Measurements from ENCODE around the gene TXNDC16. TPM values are rescaled to one million over a fixed set of nuclear protein-coding genes. Genes with fewer than 3 reads are reported as not detected.
"Not testable (repeated sequence)": the region's sequence is repeated elsewhere in the genome, so short reads cannot be mapped to it uniquely, and the experiment has no call there.

Gene TXNDC16
- total and polyA plus RNA-seq, 4 donors: 1.5 to 22.1 (median 3.4) TPM

GRCh38 chr14:52481864-52482263 is 70.4 kb downstream of the TXNDC16 start:
- no peak overlapping the region for H3K4me3 ChIP-seq
- H3K36me3 ChIP-seq (ENCODE audit: control insufficient read depth in 4 of 4, insufficient read depth in 4 of 4, low read length in 4 of 4): peaks cover 0 to 2% (median 0%) of the 10 kb centered on the region in 4 donors
- no peaks in the 10 kb centered on the region for H3K27me3 ChIP-seq (ENCODE audit: control insufficient read depth in 3 of 3, insufficient read depth in 3 of 3, low read length in 2 of 3)
- no peak overlapping the region for H3K9ac ChIP-seq (ENCODE audit: insufficient read depth in 1 of 2, low read length in 2 of 2)
- TF ChIP-seq, protein P1, sequence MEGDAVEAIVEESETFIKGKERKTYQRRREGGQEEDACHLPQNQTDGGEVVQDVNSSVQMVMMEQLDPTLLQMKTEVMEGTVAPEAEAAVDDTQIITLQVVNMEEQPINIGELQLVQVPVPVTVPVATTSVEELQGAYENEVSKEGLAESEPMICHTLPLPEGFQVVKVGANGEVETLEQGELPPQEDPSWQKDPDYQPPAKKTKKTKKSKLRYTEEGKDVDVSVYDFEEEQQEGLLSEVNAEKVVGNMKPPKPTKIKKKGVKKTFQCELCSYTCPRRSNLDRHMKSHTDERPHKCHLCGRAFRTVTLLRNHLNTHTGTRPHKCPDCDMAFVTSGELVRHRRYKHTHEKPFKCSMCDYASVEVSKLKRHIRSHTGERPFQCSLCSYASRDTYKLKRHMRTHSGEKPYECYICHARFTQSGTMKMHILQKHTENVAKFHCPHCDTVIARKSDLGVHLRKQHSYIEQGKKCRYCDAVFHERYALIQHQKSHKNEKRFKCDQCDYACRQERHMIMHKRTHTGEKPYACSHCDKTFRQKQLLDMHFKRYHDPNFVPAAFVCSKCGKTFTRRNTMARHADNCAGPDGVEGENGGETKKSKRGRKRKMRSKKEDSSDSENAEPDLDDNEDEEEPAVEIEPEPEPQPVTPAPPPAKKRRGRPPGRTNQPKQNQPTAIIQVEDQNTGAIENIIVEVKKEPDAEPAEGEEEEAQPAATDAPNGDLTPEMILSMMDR (IDR thresholded peaks at IDR 0.05; ENCODE audit: control extremely low read depth, extremely low read depth): no peak
- H3K27ac ChIP-seq (ENCODE audit: low read depth in 1 of 2, low read length in 1 of 2): no peak overlapping the region
- H3K9me3 ChIP-seq (ENCODE audit: control insufficient read depth in 4 of 4, insufficient read depth in 3 of 4, low read length in 3 of 4): no peaks in the 10 kb centered on the region
- DNase-seq (no peak), ATAC-seq (ENCODE audit: insufficient read depth, low FRiP score) (no peak)
- no peaks in the 10 kb centered on the region for H3K4me1 ChIP-seq (ENCODE audit: control insufficient read depth in 5 of 5, insufficient read depth in 5 of 5, low read length in 5 of 5)

- peak in 2 of 3 donors; percentile 33 to 60 for DNase-seq
- H3K4me3 ChIP-seq: no peak overlapping the region
- peaks cover 0 to 7% (median 2%) of the 10 kb centered on the region in 4 donors for H3K36me3 ChIP-seq (ENCODE audit: control insufficient read depth in 4 of 4, insufficient read depth in 4 of 4, low read length in 4 of 4)
- no peak for ATAC-seq (ENCODE audit: insufficient read depth, low FRiP score)
- H3K4me1 ChIP-seq (ENCODE audit: control insufficient read depth in 5 of 5, insufficient read depth in 5 of 5, low read length in 5 of 5): no peaks in the 10 kb centered on the region
- WGBS, 2 donors: 10 to 11% methylated on average over 1 of the region's 1 CpG
- H3K27me3 ChIP-seq (ENCODE audit: control insufficient read depth in 3 of 3, insufficient read depth in 3 of 3, low read length in 2 of 3): no peaks in the 10 kb centered on the region
- no peak overlapping the region for H3K9ac ChIP-seq (ENCODE audit: insufficient read depth in 1 of 2, low read length in 2 of 2)
- H3K27ac ChIP-seq (ENCODE audit: low read depth in 1 of 2, low read length in 1 of 2): no peak overlapping the region
- TF ChIP-seq, protein P1 (IDR thresholded peaks at IDR 0.05; ENCODE audit: control extremely low read depth, extremely low read depth): peak; percentile 30
- H3K9me3 ChIP-seq (ENCODE audit: control insufficient read depth in 4 of 4, insufficient read depth in 3 of 4, low read length in 3 of 4): no peaks in the 10 kb centered on the region
Observed at GRCh38 chr14:52473557-52473956, 78.7 kb downstream of the TXNDC16 start.

- 96 to 97% methylated on average over 6 of the region's 6 CpGs for WGBS, 2 donors
- Histone ChIP-seq H3K9ac (ENCODE audit: insufficient read depth in 1 of 2, low read length in 2 of 2) (no peak overlapping the region), H3K27me3 (ENCODE audit: control insufficient read depth in 3 of 3, insufficient read depth in 3 of 3, low read length in 2 of 3) (no peaks in the 10 kb centered on the region), H3K36me3 (ENCODE audit: control insufficient read depth in 4 of 4, insufficient read depth in 4 of 4, low read length in 4 of 4) (peaks cover 0 to 8% (median 2%) of the 10 kb centered on the region in 4 donors), H3K27ac (ENCODE audit: low read depth in 1 of 2, low read length in 1 of 2) (no peak overlapping the region), H3K9me3 (ENCODE audit: control insufficient read depth in 4 of 4, insufficient read depth in 3 of 4, low read length in 3 of 4) (no peaks in the 10 kb centered on the region), H3K4me3 (no peak overlapping the region), H3K4me1 (ENCODE audit: control insufficient read depth in 5 of 5, insufficient read depth in 5 of 5, low read length in 5 of 5) (no peaks in the 10 kb centered on the region)
- DNase-seq: no peak
- TF ChIP-seq, protein P1 (IDR thresholded peaks at IDR 0.05; ENCODE audit: control extremely low read depth, extremely low read depth): no peak
- no peak for ATAC-seq (ENCODE audit: insufficient read depth, low FRiP score)
Observed at GRCh38 chr14:52472728-52473127, 79.6 kb downstream of the TXNDC16 start.

- WGBS, 2 donors: 95 to 97% methylated on average over 13 of the region's 13 CpGs
- not testable (repeated sequence) for H3K9me3 ChIP-seq (ENCODE audit: control insufficient read depth in 4 of 4, insufficient read depth in 3 of 4, low read length in 3 of 4); H3K4me1 ChIP-seq (ENCODE audit: control insufficient read depth in 5 of 5, insufficient read depth in 5 of 5, low read length in 5 of 5); H3K27me3 ChIP-seq (ENCODE audit: control insufficient read depth in 3 of 3, insufficient read depth in 3 of 3, low read length in 2 of 3); DNase-seq; H3K4me3 ChIP-seq; H3K9ac ChIP-seq (ENCODE audit: insufficient read depth in 1 of 2, low read length in 2 of 2); H3K36me3 ChIP-seq (ENCODE audit: control insufficient read depth in 4 of 4, insufficient read depth in 4 of 4, low read length in 4 of 4); H3K27ac ChIP-seq (ENCODE audit: low read depth in 1 of 2, low read length in 1 of 2); ATAC-seq (ENCODE audit: insufficient read depth, low FRiP score)
Observed at GRCh38 chr14:52472251-52472650, 80.1 kb downstream of the TXNDC16 start.

All from lung (tissue), 12 donors.